ENCODE data around the gene AQR.
"Not testable (repeated sequence)": the region's sequence is repeated elsewhere in the genome, so short reads cannot be mapped to it uniquely, and the experiment has no call there.

Gene AQR
- total RNA-seq = 113 to 160 reads per million in 2 donors

DNA sequence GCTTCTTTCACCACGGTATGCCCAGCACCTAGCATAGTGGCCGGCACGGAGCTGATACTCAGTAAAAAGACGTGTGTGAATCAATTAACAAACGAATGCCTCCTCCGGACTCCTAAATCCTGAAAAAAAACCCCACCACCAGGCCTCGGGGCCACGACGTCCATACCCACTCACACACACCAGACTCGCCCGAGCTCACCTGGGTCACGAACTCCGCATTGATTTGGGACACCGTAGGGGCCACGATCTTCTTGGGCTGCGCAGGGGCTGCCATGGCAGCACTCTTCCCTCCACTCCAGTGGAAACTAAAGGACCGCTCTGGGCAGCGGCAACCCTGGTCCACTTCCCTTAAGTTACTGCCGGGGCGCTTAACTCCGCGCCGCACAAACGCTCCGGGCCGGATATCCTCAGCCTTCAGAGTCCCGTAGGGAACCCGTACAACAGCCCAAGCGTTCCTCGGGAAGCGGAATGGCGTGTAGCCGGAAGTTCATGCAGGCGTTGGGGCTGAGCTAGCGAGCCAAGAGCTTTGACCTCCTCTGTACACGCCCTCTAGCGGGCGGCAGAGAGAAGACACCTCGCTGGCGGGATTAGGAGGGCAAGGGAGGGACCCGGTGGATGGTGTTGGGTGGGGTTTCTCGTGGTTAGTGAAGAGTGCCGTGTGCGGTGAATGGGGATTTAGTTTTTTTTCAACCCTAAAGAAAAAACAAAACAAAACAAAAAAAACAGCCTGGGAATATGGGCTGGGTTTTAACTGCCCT lies at the start of gene AQR:
TSS of gene AQR (minus strand) at position 403 of the 758 bp plus-strand sequence. CDS start at position 274, 129 bp downstream.
- peak; percentile 85 for DNase-seq

- no peak for DNase-seq
Measured at GRCh38 chr15:35014241-35014640, 44.7 kb upstream of the AQR start.

GRCh38 chr15:35013370-35013769 lies 43.8 kb upstream of the AQR start:
- no peak for DNase-seq

- no peak for DNase-seq
Measured at GRCh38 chr15:35007397-35007796, 37.9 kb upstream of the AQR start.

DNA sequence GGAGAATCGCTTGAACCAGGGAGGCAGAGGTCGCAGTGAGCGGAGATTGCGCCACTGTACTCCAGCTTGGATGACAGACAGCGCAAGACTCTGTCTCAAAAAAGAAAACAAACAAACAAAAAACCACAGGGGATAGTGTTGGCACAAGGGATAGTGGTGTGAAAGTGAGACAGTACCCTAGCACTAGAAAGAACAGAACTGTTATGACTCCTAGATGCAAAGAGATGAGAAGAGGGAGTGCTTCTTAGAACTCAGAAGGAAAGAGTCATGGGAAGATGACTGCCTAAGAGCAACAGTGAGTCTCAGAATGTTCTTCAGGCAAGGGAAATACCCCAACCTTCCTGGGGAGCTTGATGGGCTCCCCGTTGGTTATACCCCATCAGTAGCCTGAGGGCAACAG lies 36.4 kb upstream of the AQR start:
- no peak for DNase-seq

GRCh38 chr15:35003928-35004327 lies 34.4 kb upstream of the AQR start:
- no peak for DNase-seq

- DNase-seq = no peak
Measured at GRCh38 chr15:35000511-35000910, 31.0 kb upstream of the AQR start.

DNA sequence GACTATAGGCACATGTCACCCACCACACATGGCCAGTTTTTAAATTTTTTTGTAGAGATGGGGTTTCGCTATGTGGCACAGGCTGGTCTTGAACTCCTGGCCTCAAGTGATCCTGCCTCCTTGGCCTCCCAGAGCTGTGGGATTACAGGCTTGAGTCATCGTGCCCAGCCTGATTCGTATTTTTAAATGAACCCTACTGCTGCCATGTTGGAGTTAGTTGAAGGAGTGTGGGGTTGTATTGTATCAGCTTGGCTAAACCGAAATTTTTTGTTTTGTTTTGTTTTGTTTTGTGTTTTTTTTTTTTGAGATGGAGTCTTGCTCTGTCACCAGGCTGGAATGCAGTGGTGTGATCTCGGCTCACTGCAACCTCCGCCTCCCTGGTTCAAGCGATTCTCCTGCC lies 30.4 kb upstream of the AQR start:
- no peak for DNase-seq

DNA sequence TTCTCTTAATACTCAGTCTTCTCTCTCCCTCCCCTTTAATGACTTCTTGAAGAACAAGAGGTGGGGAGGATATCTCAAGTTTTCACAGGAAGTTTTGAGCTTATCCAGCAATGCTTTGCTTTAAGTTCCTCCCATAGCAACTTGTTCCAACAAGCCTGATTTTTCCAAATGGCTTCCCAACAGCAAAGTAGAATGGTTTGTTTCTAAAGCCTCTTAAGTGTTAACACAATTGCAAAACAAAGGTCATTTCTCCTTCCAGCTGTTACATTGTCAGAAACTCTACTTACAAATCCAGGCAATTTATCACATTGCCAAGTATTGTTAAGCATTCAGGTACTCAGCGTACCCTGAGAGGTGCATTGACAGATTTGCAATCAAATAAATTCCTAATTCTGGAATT lies 25.4 kb upstream of the AQR start:
- no peak for DNase-seq

DNA sequence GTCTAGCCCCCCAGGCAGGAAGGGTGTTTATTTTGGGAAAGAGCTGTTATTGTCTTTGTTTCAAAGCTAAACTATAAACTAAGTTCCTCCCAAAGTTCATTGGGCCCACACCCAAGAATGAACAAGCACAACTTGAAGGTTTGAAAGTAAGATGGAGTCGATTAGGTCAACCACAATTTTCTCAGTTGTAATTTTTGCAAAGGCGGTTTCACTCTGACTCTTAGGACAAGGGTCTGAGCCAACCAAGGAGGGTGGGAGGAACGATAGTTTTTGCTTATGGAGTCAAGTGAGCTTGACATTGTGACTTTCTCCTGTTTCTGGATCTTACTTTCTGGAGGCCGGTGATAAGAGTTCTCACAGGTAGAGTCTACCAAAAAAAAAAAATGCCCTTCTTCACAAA lies 24.3 kb upstream of the AQR start:
- DNase-seq = no peak

- no peak for DNase-seq
Measured at GRCh38 chr15:34993412-34993811, 23.9 kb upstream of the AQR start.

DNA sequence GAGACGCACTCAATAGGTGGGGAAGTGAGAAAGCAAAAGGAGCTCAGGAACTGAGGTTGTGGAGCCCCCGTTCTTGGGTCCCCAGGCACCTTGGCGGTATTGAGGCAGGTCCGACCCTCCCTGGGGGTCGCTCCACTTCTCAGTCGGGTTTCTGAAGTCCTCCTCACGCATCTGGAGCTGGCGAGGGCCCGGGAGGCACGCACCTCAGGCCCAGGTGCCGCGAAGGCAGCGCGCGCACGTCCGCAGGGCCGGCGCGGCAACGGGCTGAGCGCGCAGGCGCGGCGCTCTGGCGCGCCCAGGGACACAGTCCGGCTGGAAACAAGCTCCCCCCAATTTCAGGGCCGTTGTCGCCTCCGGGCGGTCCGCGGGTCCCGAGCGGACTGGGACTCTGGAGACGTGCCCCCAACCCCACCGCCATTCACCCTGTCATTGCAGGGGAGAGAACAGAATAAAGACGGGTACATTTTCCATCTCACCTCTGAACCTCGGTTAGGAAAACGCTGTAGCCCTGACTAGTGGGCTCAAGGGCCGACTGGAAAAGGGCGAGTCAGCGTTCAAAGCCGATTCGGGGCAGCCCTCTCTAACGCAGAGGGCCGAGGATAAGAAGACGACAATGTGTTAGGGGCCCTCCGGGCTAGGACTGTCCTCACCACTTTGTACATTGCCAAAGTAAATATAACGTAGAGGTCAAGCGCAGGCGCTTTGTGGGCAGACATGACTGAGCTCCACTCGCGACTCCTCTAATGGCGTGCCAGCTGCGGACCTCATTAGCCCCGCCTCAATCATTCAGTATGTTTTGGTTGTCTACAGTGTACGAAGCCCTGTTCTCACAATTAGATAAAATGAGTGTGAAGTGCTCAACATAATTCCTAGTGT lies 18.7 kb upstream of the AQR start, which contains the start of gene ZNF770:
TSS of gene ZNF770 (minus strand) at position 261 of the 876 bp plus-strand sequence. CDS start 4,853 bp downstream, outside the sequence.
- DNase-seq = peak; percentile 70

GRCh38 chr15:34987609-34988026 lies 18.1 kb upstream of the AQR start:
- DNase-seq = no peak

- no peak for DNase-seq
Measured at GRCh38 chr15:34986771-34987480, 17.4 kb upstream of the AQR start.

- DNase-seq = no peak
Measured at GRCh38 chr15:34986326-34986725, 16.8 kb upstream of the AQR start.

GRCh38 chr15:34984889-34985630 lies 15.5 kb upstream of the AQR start:
- DNase-seq = no peak

DNA sequence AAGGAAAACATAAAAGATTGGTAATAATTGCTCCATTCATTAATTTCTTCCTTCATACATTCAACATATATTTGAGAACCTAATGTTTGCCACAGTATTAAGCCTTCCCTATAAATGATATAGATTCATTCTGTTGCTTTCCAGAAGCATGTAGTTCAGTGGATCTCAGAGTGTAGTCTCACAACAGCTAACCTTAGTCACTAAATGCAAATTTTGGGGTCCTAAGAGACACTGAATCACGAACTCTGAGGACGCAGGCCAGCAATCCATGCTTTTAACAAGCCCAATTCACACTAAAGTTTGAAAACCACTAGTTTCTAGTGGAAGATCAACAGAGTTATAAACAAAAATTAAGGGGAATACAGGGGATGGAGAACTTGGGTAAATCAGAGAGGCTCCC lies 7.2 kb upstream of the AQR start:
- DNase-seq = no peak

- DNase-seq = no peak
Measured at GRCh38 chr15:34976073-34976472, 6.5 kb upstream of the AQR start.

- no peak for DNase-seq
Measured at GRCh38 chr15:34973512-34973911, 4.0 kb upstream of the AQR start.

DNA sequence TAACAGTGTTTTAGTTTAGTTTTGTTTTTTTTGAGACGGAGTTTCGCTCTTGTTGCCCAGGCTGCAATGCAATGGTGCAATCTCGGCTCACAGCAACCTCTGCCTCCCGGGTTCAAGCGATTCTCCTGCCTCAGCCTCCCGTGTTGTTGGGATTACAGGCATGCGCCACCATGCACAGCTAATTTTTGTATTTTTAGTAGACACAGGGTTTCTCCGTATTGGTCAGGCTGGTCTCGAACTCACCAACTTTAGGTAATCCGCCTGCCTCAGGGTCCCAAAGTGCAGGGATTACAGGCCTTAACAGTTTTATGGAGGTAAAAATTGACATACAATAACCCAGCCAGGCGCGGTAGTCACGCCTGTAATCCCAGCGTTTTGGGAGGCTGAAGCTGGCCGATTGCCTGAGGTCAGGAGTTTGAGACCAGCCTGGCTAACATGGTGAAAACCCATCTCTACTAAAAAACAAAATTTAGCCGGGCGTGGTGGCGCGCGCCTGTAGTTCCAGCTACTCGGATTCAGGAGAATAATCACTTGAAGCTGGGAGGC lies 629 bp upstream of the AQR start:
- DNase-seq = not testable (repeated sequence)

DNA sequence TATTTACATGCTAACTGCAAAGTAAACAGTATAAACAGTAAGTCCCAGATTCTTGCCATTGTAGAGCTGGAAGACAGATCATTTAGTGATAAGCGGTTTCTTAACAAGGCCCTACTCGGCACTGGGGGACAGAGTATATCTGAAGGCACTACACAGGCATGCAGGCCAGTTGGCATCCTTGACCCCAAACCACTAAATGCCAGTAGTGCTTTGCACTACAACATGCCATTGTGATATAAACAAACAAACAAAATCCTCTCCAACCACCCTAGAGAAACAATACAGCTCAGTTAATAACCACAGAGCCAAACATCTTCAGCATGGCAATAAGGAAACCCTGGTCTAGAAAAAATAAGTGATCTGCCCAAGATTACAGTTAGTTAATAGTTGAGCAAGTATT lies 5.3 kb downstream of the AQR start:
- DNase-seq = no peak

- DNase-seq = no peak
Measured at GRCh38 chr15:34953851-34954250, 15.7 kb downstream of the AQR start.
